NCI-H1092 (cell line): ENCODE measurements around the gene TBKBP1.
"Not testable (repeated sequence)": the region's sequence is repeated elsewhere in the genome, so short reads cannot be mapped to it uniquely, and the experiment has no call there.

Source experiments
- DNase-seq: peaks from one replicate; lab custom pipeline; 2025; lab: John Stamatoyannopoulos, UW

TBKBP1 gene

DNA sequence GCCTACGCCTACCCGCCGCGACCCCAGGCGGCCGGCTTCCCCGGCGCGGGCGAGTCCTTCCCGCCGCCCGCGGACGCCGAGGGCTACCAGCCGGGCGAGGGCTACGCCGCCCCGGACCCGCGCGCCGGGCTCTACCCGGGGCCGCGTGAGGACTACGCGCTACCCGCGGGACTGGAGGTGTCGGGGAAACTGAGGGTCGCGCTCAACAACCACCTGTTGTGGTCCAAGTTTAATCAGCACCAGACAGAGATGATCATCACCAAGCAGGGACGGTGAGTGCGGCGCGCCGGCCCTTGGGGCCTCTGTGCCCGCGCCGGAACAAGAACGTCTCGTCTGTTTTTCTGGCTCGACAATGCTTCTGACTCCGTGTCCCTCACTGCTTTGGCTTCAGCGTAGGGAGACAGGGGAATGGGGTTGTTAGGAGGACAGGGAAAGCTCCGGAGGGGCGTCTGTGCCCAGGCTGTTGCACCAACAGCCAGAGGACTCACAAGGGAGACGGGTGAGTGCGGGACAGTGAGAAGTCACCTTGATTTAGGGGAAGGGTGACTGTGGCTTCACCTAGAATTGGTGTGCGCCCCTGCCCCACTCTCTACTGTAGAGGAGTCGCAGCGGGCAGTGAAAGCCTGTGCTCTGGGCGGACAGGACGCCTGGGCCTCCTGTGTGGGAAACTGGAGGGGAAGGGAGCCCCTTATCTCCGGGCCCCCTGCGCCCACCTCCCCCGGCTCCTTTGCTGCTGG is 39.9 kb downstream of the TBKBP1 start:
- DNase-seq = no peak

DNA sequence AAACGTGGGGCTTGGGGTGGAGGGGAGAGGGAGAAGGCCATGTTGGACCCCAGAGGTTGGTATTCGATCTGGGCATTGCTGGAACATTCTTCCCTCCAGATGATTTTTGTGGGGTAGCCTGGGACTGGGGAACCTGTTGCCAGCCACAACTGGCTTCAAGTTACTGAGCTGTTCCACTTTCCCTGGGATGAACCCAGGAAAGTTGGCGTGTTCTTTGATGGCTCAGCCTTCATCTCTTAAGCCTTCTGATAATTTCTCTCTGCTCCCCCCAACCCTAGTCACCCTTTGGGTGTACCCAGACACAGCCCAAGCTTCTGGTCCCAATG is 41.1 kb downstream of the TBKBP1 start:
- DNase-seq = no peak

DNA sequence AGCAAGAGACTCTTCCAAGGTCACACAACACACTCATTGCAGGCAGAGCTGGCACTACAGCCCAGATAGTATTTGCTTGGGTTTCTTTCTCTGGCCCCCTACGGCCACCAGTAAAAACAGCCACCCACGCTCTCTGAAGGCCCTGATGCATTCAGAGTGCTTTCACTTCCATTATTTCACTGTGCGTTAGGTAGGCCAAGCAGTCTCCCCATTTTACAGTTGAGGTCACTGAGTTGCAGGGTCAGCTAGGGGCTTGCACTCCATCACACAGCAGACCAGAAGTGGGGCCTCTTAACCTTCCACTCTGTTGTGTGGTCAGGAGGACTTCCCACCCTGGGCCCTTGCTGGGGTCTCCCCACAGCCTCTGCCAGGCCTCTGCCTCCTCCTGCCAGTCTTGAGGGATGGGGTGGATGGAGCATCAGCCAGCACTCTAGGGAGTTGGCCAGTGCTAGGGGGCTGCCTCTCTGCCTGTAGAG is 41.6 kb downstream of the TBKBP1 start:
- no peak for DNase-seq

DNA sequence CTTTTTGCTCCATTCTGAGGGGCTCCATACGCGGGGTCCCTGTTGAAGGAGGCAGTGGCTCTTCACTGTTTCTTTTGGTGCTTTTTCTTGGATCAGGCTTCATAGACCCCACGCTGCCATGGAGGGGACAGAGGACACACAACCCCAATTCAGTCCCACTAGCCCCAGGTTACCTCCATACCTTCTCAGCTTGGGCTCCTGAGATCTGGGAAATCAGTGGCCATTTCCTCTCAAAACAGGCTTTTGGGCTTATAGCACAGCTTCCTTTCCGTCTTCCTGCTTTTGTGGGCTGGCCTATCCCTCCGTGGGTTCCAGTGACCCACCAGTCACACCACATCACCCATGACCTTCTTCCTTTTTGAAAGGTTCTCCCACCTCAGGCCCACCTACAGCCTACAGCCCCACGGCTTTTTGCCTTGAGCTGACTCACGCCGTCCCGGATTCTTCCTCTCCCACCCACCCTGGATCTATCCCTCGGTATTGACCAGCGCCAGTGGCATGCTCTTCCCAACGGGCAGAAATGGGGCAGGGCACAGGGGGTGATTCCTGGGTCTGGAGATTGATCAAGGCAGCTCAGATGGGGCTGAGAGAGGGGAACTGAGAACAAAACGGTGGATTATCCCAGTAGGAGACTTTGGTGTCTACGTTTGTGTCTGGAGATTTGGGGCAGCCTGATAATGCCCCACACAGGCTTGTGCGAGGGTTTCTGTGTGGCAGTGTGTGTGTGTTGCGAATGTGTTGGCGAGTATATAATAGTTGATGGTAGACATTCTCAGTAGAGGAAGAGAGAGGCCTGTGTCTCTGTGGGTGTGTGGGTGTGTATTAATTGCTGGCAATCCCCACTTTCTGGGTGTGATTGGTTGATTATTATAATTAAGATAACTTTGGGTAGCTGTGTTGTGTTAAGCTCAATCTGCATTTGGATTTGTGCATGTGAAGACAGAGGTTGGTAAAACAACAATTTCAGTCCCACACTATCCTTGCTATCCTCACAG is 42.8 kb downstream of the TBKBP1 start:
- DNase-seq = no peak

DNA sequence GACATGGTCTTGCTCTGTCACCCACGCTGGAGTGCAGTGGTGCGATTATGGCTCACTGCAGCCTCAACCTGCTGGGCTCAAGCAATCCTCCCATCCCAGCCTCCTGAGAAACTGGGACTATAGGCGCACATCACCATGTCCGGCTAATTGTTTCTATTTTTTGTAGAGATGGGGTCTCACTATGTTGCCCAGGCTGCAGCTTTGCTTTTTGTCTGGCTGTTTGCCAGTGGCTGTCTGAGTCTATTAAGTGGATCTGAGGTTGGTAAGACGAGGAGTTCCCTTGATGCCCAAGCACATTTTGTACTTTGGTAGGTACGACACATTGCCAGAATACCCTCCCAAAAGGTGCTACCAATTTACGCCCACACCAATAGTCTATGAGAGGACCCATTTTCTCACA is 44.2 kb downstream of the TBKBP1 start:
- no peak for DNase-seq

DNA sequence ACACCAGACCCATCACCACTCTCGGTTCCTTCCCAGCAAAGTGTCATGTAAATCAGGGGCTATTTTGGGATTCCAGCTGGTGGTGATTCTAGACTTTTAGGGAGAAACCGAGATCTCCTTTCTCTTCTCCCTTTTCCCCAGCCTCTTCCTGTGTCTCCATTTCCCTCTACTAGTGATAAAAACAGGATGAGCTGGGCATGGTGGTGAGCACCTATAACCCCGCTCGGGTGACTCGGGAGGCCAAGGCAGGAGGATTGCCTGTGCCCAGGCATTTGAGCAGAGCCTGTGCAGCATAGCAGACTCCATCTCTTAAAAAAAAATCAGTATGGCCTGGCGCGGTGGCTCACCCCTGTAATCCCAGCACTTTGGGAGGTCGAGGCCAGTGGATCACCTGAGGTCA is 45.2 kb downstream of the TBKBP1 start:
- no peak for DNase-seq

DNA sequence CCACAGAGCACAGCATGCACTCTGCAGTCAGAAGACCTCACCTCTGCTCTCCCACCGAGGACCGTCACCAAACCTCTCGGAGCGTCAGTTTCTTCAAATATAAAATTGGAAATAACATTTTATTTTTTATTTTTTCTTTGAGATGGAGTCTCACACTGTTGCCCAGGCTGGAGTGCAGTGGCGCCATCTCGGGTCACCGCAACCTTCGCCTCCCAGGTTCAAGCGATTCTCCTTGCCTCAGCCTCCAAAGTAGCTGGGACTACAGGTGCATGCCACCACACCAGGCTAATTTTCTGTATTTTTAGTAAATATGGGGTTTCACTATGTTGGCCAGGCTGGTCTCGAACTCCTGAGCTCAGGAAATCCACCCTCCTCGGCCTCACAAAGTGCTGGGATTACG is 46.0 kb downstream of the TBKBP1 start:
- DNase-seq = not testable (repeated sequence)

DNA sequence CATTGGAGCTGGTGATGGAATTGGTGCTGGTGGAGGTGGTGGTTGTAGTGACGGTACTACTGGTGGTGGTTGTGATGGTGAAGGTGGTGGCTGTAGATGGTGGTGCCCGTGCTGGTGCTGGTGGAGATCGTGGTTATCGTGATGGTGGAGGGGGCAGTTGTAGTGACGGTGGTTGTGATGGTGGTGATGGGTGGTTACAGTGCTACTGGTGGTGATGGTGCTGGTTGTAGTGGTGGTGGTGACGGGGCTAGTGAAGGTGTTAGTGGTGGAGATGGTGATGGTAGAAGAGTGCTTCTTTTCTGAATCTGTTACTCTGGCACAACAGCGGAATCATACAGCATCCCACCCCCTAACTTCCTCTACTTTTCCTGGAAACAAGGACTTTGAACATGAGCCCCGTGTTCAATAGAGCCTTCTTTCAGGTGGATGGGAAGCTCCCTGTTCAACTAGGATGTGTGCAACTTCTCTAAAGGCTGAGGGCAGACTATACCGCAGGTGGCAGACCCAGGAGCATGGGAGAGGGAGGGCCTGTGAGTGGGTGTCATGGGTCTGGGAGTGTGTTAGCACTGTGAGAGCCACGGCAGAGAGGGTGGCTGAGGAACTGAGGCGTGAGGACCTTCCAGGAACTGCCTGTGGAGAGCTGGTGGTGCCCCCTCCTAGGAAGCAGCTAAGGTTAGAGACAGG is 47.3 kb downstream of the TBKBP1 start:
- DNase-seq = no peak

DNA sequence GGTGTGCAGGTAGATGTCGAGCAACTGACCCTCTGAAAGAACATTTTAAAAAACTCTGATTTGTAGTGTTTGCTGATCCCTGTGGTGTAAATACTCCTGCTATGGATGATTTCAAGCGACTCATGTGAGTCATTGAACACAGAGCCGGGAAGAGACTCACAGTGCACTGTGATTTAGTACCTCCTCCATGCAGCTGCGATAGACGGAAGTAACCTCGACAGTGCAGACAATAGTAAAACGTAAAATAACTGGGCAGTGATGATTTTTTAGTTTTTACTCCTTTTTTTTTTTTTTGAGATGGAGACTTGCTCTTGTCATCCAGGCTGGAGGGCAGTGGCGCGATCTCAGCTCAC is 47.8 kb downstream of the TBKBP1 start:
- DNase-seq = no peak

DNA sequence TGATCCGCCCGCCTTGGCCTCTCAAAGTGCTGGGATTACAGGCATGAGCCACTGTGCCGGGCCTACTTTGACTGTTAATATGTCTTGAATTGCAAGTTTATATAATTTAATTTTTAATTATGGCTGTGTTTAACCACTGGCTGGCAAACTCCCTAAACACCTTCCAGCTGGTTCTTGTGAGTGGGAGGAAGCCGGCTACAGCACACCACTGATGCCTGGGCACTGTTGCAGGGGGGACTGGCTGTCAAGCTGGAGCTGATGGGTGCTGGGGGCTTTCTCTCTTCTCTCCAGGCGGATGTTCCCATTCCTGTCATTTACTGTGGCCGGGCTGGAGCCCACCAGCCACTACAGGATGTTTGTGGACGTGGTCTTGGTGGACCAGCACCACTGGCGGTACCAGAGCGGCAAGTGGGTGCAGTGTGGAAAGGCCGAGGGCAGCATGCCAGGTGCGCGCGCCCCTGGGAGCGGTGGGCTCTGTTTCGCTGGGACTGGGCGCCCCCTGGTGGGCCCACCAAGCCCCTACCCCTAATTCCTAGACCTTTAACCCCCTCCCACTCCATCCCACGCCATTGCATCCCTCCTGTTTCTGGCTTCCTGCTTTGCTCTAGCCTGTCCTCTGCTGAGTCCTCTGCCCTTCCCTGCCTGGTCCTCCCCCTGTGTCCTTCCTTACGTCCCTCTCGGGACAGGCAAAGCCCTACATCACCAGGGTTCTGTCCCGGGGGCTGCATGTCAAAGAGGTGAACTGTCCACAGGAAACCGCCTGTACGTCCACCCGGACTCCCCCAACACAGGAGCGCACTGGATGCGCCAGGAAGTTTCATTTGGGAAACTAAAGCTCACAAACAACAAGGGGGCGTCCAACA is 48.6 kb downstream of the TBKBP1 start:
- peak; percentile 11 for DNase-seq

DNA sequence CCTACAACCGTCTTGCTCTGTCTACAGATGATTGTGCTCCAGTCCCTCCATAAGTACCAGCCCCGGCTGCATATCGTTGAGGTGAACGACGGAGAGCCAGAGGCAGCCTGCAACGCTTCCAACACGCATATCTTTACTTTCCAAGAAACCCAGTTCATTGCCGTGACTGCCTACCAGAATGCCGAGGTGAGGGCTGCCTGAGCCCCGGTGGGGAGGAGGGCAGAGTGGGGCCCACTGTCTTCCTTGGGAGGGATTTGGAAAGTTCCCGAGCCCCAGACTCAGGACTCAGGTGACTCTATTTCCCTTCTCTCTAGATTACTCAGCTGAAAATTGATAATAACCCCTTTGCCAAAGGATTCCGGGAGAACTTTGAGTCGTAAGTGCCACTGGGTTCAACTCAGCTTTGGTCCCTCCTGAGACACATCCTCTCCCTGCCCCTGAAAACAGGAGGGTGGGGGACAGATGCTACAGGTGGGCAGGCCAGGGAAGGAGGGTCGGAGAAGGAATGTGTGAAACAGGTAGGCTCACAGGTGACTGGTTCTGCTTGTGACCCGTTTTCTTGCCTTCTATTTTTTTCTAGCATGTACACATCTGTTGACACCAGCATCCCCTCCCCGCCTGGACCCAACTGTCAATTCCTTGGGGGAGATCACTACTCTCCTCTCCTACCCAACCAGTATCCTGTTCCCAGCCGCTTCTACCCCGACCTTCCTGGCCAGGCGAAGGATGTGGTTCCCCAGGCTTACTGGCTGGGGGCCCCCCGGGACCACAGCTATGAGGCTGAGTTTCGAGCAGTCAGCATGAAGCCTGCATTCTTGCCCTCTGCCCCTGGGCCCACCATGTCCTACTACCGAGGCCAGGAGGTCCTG is 50.4 kb downstream of the TBKBP1 start:
- DNase-seq = no peak

DNA sequence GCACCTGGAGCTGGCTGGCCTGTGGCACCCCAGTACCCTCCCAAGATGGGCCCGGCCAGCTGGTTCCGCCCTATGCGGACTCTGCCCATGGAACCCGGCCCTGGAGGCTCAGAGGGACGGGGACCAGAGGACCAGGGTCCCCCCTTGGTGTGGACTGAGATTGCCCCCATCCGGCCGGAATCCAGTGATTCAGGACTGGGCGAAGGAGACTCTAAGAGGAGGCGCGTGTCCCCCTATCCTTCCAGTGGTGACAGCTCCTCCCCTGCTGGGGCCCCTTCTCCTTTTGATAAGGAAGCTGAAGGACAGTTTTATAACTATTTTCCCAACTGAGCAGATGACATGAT is 51.0 kb downstream of the TBKBP1 start:
- no peak for DNase-seq

DNA sequence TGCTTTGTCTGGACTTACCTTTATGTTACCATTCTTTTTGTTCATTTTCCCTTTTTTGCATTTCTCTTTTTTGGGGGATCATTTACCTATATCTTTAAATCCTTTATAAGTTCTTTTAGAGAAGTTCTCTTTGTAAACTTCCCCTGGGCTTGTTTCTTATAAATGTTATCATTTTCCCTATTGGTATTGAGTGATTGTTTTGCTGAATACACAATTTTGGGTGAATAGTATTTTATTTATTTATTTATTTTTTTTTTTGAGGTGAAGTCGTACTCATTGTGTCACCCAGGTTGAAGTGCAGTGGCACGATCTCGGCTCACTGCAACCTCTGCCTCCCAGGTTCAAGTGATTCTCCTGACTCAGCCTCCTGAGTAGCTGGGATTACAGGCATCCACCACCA is 57.5 kb downstream of the TBKBP1 start:
- DNase-seq = no peak

DNA sequence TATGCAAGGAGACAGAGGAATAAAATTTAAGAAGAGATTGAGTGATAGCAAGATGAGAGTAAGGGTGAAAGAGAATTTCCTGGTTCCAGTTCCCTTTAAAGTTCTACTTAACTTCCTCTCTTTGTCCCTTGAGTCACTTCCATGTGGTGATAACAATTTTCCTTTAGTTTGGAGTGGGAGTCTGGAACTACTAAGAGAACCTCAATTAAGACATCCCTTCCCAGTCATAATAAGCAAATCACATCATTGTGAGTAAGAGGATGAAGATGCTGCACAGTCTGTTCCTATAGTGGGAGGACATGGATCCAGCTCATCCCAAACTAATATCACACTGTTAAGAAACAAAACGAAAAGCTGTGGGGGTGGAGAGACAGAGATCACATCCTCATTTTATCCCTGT is 63.4 kb downstream of the TBKBP1 start:
- no peak for DNase-seq

DNA sequence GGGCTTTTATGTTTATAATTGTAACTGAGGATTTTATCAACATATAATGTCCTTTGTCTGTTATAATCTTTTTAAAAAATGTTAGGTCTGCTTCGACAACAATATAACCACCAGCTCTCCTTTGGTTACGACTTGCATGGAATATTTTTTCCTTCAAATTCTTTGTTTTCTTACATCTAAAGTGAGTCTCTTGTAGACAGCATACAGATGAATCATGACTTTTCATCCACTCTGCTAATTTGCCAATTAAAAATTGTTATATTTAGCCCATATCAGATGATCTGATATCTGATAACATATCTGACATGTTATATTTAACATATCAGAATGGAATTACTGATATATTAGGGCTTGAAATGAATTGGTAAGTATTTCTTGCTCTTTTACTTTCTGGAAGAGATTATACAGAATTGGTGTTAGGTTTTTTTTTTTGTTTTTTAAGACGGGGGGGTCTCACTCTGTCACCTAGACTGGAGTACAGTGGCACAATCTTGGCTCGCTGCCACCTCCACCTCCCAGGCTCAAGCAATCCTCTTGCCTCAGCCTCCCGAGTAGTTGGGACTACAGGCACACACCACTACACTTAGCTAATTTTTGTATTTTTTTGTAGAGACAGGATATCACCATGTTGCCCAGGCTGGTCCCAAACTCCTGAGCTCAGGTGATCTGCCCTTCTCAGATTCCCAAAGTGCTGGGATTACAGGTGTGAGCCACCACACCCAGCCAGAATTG is 66.6 kb downstream of the TBKBP1 start:
- DNase-seq = no peak
